GM13976 (cell line): ENCODE measurements around the gene WRAP73.

Source experiments
- DNase-seq: peaks from one replicate; pipeline ENCODE4 v3.0.0; 2012; ENCODE audit warnings: low spot score
- in situ Hi-C: fragments of 300-500 bp; cut with MboI; formaldehyde crosslinking; loops from one replicate; pipeline ENCODE4 v1.12.0; 2022; ENCODE audit warnings: low sequenced_read_pairs, mixed read lengths, inconsistent platforms; ENCODE audit not compliant: unreplicated experiment
- TF ChIP-seq, protein P1 (sequence below): IDR thresholded peaks from 2 replicates; pipeline ENCODE4 v1.5.1; 2012; ENCODE audit warnings: borderline replicate concordance, mild to moderate bottlenecking; ENCODE audit not compliant: insufficient read depth; ENCODE audit errors: extremely low read depth, missing control alignments, control extremely low read depth

The WRAP73 gene

DNA sequence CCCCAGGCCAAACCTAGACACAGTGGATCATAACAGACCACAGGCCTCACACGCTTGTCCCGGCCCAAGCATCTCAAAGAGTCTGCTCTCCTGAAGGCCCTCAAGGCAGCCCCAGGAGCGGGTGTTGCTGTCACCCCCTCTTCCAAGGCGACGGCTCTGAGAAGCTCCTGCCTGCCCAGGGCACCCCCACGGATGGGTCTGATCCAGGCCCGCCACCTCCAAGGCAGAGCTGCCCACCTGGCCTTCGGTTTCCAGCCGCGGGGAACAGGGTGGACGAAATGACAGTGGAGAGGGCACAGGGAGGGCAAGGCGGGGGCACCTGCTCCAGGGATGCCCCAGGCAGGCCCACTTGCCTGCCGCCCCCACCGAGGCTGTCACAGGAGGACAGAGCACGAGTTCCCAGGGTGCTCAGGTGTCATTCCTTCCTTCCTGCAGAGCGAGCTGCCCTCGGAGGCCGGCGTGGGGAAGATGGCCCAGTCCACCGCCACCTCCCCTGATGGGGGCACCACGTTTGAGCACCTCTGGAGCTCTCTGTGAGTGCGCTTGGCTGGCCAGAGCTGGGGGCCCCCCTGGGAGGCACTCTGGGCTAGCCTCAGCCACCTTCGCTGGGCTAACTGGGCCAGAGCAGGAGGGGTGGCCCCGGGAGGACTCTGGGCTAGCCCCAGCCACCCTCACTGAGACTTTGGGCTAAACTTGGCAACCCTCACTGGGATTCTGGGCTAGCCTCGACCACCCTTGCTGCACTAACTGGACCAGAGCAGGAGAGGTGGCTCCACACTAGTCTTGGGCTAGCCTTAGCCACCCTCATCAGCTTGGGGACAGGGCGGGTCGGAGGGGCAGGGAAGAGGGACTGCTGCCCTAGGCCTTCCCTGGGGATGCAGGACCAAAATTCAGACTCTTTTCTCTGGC is 32.2 kb upstream of the WRAP73 start:
- TF ChIP-seq, protein P1, sequence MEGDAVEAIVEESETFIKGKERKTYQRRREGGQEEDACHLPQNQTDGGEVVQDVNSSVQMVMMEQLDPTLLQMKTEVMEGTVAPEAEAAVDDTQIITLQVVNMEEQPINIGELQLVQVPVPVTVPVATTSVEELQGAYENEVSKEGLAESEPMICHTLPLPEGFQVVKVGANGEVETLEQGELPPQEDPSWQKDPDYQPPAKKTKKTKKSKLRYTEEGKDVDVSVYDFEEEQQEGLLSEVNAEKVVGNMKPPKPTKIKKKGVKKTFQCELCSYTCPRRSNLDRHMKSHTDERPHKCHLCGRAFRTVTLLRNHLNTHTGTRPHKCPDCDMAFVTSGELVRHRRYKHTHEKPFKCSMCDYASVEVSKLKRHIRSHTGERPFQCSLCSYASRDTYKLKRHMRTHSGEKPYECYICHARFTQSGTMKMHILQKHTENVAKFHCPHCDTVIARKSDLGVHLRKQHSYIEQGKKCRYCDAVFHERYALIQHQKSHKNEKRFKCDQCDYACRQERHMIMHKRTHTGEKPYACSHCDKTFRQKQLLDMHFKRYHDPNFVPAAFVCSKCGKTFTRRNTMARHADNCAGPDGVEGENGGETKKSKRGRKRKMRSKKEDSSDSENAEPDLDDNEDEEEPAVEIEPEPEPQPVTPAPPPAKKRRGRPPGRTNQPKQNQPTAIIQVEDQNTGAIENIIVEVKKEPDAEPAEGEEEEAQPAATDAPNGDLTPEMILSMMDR = no peak
- in situ Hi-C loops = no loop called here
- DNase-seq = no peak

DNA sequence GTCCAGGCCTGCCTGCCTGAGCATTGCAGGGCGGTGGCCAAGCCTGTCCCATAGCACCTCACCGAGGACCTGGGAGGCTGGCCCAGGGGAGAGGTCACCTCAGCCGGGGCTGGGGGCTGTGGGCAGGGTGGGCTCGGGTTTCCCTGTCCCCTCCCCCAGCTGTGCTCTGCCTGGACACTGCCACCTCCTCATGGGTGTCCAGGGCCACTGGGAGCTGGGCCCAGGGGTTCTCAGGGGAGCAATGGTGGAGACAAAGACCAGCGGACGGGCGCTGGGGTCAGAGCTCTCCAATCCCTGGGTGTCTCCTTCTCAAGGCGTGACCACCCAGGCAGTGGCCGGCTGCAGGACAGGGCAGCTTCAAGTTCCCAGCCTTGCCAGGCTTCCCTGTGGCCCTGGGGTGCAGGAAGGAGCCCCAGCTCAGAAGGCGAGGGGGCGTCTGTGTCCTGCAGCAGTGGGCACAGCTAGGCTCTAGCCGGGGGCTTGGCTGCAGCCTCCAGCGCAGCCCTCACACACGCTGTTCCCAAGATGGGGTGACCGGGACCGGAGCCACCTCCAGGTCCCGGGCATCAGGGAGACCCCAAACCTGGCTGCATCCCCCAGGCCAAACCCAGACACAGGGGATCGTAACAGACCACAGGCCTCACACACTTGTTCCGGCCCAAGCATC is 31.5 kb upstream of the WRAP73 start:
- in situ Hi-C loops = no loop called here
- TF ChIP-seq, protein P1 = no peak
- no peak for DNase-seq

DNA sequence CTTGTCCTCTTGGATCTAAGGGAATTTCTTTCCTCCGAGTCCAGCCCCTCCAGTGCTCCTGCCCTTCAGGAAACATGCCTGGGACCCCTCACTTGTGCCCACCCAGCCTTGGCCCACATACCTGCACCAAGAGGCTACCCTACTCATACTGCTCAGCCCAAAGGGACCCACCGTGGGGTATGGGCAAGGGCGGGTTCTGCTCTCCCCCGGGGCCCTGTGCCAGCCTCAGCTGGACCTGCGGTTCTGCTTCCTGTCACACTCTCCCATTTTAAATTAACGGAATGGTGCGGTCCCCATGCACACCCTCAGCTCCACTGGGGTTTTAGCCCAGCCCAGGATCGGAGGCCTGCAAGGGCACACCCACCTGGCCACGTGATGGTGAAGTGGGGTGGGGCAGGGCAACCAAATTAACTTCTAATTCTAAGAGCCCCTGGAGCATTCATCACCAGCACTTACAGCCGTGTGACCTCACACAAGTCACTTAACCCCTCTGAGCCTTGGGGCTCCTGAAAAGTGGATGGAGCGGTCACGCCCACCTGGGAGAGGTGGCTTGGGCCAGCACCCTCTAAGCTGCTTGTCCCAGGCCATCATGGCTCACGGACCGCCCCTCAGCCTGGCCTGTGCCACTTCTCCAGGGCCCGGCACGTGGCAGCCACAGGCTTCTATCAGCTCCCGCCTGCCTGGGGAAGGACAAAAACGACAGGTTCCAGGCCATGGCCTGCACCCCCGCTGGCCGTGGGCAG is 30.8 kb upstream of the WRAP73 start:
- TF ChIP-seq, protein P1 = no peak
- DNase-seq = no peak
- in situ Hi-C loops = no loop called here

DNA sequence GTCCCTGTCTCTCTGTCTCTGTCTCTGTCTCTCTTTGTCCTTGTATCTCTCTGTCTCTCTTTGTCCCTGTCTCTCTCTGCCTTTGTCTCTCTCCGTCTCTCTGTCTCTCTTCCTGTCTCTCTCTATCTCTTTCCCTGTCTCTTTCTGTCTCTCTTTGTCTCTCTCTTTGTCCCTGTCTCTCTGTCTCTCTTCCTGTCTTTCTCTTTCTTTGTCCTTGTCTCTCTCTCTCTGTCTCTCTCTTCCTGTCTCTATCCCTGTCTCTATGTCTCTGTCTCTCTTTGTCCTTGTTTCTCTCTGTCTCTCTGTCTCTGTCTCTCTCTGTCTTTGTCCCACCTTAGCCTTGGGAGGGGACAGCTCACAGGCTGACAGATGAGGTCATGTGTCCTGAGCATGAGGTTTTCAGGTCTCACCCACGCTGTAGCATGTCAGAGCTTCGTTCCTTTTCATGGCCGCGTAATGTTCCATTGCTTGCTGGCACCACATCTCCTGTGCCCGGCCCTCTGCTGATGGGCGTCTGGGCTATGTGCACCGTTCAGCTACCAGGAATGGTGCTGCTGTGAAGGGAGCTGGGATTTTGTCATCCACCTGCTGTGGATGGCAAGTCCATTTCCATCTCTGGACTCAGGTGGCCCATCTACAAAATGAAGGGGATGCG is 30.0 kb upstream of the WRAP73 start:
- no peak for DNase-seq
- in situ Hi-C loops = no loop called here
- TF ChIP-seq, protein P1 = no peak

DNA sequence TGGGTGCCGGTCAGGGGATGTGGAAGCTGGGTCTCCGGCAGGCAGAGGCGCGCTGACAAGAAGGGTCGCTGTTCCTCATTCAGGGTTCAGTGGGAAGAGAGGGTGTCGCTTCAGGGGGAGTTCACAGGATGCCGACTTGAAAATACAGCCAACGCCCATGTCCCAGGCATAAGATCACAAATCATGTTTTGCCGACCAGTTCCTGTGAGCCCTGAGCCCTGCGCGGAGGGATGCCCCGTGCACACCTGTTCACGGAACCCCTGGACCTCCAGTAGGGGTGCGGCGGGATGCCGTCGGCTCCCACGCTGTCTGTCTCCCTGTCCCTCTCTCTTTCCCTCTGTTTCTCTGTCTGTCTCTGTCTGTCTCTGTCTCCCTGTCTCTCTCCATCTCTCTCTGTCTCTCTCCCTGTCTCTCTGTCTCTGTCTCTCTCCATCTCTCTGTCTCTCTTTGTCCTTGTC is 29.2 kb upstream of the WRAP73 start:
- TF ChIP-seq, protein P1 = no peak
- DNase-seq = no peak
- in situ Hi-C loops = no loop called here

DNA sequence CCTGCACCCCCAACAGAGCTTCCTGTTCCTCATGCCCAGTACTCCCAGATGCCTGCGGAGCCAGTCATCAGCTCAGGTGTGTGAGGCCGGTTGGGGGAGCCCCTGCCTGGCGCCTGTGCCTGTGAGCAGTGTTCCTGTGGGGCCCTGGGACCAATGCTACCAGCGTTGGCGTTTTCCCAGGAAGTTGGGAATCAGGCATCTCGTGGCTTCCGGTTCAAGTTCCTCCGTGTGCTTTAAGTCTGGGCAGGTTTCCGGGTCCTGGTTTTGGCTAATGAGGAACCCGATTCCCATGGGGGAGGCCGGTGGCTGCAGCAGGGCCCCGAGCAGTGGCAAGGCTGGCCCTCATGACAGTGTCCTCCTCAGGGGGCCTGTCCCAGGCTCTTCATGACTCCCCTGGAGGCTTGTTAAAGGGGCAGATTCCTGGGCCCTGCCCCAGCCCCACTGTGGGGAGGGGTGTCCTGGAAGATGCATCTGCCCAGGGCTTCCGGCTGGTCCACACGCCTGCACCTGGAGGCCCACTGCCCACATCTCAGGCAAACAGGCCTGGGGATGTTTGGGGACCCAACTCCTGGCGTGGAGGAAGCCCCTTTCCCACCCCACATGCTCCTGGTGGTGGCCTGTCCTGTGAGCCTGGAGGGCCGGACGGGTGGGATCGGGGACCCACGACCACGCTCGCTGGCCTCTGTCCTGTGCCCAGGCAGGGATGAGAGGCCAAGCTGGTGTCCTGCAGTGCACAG is 28.6 kb upstream of the WRAP73 start:
- no peak for DNase-seq

More for the DNA sequence above, 28.6 kb upstream of the WRAP73 start:
- in situ Hi-C loops = no loop called here
- TF ChIP-seq, protein P1 = no peak
